DOHH2 (cell line): ENCODE measurements around the gene USE1.
A peak's percentile ranks its signal among the peaks of the same experiment; 100 is the strongest.

ENCODE experiments used
- H3F3A ChIP-seq: fragments of 200-600 bp; sonication (generic), shearing (Covaris generic); 2 replicates; pipeline ENCODE4 v1.6.0; 2016; ENCODE audit warnings: antibody characterized with exemption, mild to moderate bottlenecking; ENCODE audit not compliant: control insufficient read depth, insufficient read depth
- H3K27ac ChIP-seq: fragments of 200-600 bp; sonication (generic); 2 replicates; pipeline ENCODE4 v1.5.1; 2014; ENCODE audit warnings: low read depth, mild to moderate bottlenecking, low read length, moderate library complexity
- H3K27me3 ChIP-seq: fragments of 200-600 bp; sonication (generic); 2 replicates; pipeline ENCODE4 v1.6.1; 2014; ENCODE audit warnings: mild to moderate bottlenecking, low read length, mixed read lengths; ENCODE audit not compliant: control insufficient read depth
- H3K36me3 ChIP-seq: fragments of 200-600 bp; sonication (generic); 2 replicates; pipeline ENCODE4 v1.6.1; 2014; ENCODE audit warnings: mild to moderate bottlenecking, low read length, moderate library complexity, mixed read lengths; ENCODE audit not compliant: control insufficient read depth
- H3K4me1 ChIP-seq: fragments of 200-600 bp; sonication (generic); 2 replicates; pipeline ENCODE4 v1.6.1; 2014; ENCODE audit warnings: mild to moderate bottlenecking, low read length, mixed read lengths; ENCODE audit not compliant: control insufficient read depth
- H3K4me2 ChIP-seq: fragments of 200-600 bp; sonication (generic); 2 replicates; pipeline ENCODE4 v1.6.0; 2014; ENCODE audit warnings: mild to moderate bottlenecking, low read length, moderate library complexity
- H3K4me3 ChIP-seq: fragments of 200-600 bp; sonication (generic); 2 replicates; pipeline ENCODE4 v1.5.1; 2014; ENCODE audit warnings: mild to moderate bottlenecking, low read length, mixed read lengths
- H3K79me2 ChIP-seq: fragments of 200-600 bp; sonication (generic); 2 replicates; pipeline ENCODE4 v1.6.1; 2014; ENCODE audit warnings: mild to moderate bottlenecking, low read length, mixed read lengths; ENCODE audit not compliant: control insufficient read depth
- H3K9me2 ChIP-seq: fragments of 200-600 bp; sonication (generic); replicated peaks from 2 replicates; pipeline ENCODE4 v1.6.1; 2014; ENCODE audit warnings: mild to moderate bottlenecking, low read length, mixed read lengths; ENCODE audit not compliant: control insufficient read depth
- H3K9me3 ChIP-seq: fragments of 200-600 bp; sonication (generic); 2 replicates; pipeline ENCODE4 v1.6.1; 2014; ENCODE audit warnings: antibody characterized with exemption, low read length, mixed read lengths; ENCODE audit not compliant: control insufficient read depth, insufficient read depth
- H4K20me1 ChIP-seq: fragments of 200-600 bp; sonication (generic); 2 replicates; pipeline ENCODE4 v1.6.0; 2014; ENCODE audit warnings: low read depth, mild to moderate bottlenecking, antibody characterized with exemption, low read length, moderate library complexity; ENCODE audit not compliant: control insufficient read depth, insufficient read depth
- EZH2phosphoT487 ChIP-seq: fragments of 200-600 bp; sonication (generic); IDR thresholded peaks from 2 replicates; pipeline ENCODE4 v1.6.1; 2017; ENCODE audit warnings: borderline replicate concordance, mild to moderate bottlenecking, antibody characterized with exemption, low read length, moderate library complexity, mixed read lengths
- TF ChIP-seq, protein P1 (sequence below): fragments of 200-600 bp; sonication (generic); IDR thresholded peaks from one replicate; pipeline ENCODE4 v1.5.1; 2014; ENCODE audit warnings: antibody characterized with exemption, mild to moderate bottlenecking, low read depth, low read length; ENCODE audit not compliant: poor library complexity, severe bottlenecking

USE1 gene

DNA sequence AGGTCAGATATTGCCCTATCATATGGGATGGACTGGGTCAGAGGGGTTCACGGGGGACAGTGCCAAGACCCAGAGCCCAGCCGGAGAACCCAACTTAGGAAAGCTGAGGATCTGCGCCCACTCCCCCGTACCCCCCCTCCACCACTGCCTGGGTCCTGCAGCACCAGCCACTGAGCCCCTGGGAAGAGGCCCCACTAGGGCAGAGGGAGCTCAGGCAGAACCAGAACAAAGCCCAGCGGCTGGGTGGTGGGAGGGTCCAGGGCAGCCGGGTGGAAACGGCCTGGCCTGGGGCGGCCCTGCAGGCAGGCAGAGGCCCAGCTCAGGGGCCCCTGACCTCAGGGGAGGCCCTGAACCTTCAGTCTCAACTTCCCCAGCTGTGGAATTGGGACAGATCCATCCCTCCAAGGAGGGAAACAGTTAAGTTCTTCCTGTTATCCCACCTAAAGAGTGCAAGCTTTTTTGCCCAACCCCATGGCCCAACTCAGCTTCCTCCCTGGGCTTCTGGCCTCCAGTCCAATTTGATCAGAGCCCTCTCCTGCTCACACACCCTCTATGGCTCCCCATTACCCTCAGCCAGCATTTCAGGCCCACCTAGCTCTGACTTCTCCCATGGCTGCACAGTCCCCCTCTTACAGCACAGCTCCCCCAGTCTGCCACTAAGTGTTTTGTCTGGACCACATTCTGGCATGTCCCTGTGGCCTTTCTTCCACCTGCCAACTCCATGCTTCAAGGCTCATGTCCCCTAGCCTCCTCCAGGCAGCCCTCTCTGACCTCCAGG, 27.5 kb downstream of the USE1 start:
- Histone ChIP-seq H3F3A (peaks cover 18% of the 10 kb centered on the region), H3K4me2 (peak overlapping the region; percentile 89), H3K4me1 (peaks cover 35% of the 10 kb centered on the region), H4K20me1 (peaks cover 14% of the 10 kb centered on the region), H3K79me2 (peaks cover 52% of the 10 kb centered on the region), H3K9me2 (no peaks in the 10 kb centered on the region), H3K27me3 (no peaks in the 10 kb centered on the region), H3K9me3 (no peaks in the 10 kb centered on the region), H3K36me3 (peaks cover 33% of the 10 kb centered on the region), H3K27ac (0 out of 2 replicates have a peak overlapping the region, but pooled peaks have one; percentile 53), H3K4me3 (peak overlapping the region; percentile 88)
- TF ChIP-seq EZH2phosphoT487 = no peak
- TF ChIP-seq, protein P1, sequence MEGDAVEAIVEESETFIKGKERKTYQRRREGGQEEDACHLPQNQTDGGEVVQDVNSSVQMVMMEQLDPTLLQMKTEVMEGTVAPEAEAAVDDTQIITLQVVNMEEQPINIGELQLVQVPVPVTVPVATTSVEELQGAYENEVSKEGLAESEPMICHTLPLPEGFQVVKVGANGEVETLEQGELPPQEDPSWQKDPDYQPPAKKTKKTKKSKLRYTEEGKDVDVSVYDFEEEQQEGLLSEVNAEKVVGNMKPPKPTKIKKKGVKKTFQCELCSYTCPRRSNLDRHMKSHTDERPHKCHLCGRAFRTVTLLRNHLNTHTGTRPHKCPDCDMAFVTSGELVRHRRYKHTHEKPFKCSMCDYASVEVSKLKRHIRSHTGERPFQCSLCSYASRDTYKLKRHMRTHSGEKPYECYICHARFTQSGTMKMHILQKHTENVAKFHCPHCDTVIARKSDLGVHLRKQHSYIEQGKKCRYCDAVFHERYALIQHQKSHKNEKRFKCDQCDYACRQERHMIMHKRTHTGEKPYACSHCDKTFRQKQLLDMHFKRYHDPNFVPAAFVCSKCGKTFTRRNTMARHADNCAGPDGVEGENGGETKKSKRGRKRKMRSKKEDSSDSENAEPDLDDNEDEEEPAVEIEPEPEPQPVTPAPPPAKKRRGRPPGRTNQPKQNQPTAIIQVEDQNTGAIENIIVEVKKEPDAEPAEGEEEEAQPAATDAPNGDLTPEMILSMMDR = peak; percentile 9

DNA sequence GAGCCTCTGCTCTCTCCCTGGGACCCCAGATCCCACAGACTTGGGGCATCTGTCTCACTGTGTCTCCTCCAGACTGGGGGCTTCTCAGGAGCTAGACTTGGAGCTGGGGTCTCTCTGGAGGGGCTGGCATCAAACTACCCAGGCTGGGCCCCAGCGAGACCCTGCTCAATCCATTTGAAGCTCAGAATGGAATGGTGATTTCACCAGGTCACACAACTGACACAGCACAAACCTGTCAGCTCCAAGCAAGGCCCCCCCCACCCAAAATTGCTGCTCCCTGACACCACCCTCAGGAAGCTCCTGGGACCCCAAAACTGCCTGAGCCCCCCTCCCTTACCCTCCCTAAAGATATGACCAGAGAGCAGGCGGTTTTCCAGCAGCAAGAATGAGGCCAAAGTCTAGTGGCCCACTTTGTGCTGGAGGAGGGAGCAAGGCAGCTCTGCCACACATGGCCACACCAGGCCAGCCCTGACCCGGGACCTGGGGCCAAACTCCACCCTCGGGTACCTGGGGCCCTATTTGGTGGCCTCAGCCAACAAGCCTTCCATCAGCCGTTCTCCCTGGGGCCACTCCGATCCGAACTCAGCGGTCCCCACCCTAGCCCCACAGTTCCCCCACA, 28.2 kb downstream of the USE1 start:
- TF ChIP-seq, protein P1 = no peak
- no peak for TF ChIP-seq EZH2phosphoT487
- Histone ChIP-seq H3K27ac (peak overlapping the region; percentile 53), H3K36me3 (peaks cover 26% of the 10 kb centered on the region), H3K4me3 (peak overlapping the region; percentile 88), H3K4me1 (peaks cover 36% of the 10 kb centered on the region), H4K20me1 (peaks cover 14% of the 10 kb centered on the region), H3K9me2 (no peaks in the 10 kb centered on the region), H3K4me2 (peak overlapping the region; percentile 89), H3F3A (peaks cover 14% of the 10 kb centered on the region), H3K9me3 (no peaks in the 10 kb centered on the region), H3K27me3 (no peaks in the 10 kb centered on the region), H3K79me2 (peaks cover 52% of the 10 kb centered on the region)

DNA sequence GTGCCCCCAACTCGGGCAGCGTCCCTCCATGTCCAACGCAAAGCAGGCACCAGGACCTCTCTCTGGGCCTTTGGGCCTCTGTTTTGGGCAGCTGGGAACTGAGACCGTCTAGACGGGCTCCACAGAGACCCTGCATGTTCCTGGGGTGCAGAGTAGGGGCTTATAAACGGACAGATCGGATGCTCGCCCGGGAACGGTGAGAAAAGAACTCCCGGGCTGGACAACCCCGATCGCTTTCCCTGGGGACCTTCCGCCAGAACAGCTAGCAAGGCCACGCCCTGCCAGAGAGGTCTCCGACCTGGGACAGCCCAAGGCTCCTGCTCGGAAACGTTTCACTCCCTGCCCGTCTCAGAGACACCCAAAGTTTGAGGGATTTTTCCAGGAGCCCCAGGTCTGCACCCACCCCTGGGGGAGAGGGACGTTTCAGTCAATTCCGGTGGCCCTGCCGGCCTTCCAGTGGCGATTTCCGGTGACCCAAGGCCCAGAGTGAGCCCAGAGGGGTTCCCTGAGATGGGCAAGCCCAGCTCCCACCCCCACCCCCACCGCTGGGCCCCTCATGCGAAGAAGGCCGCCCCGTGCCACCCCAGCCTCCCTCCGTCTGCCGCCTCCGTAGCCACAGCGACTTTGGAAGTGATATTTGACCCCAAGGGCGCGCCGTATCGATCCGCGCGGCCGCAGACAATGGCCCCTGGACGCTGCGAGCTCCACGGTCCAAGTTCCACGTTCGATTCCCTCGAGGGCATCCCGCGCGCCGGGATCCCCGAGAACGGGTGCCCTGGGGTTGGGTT, 28.9 kb downstream of the USE1 start:
- TF ChIP-seq, protein P1 = no peak
- TF ChIP-seq EZH2phosphoT487 = no peak
- Histone ChIP-seq H3K36me3 (peaks cover 21% of the 10 kb centered on the region), H3K4me1 (peaks cover 39% of the 10 kb centered on the region), H3K4me3 (peak overlapping the region; percentile 88), H3K27me3 (no peaks in the 10 kb centered on the region), H4K20me1 (peaks cover 14% of the 10 kb centered on the region), H3K79me2 (peaks cover 52% of the 10 kb centered on the region), H3K9me2 (no peaks in the 10 kb centered on the region), H3K27ac (peak overlapping the region; percentile 53), H3F3A (peaks cover 10% of the 10 kb centered on the region), H3K4me2 (peak overlapping the region; percentile 89), H3K9me3 (no peaks in the 10 kb centered on the region)
